ENCODE data around the gene LONP1.

LONP1 gene

DNA sequence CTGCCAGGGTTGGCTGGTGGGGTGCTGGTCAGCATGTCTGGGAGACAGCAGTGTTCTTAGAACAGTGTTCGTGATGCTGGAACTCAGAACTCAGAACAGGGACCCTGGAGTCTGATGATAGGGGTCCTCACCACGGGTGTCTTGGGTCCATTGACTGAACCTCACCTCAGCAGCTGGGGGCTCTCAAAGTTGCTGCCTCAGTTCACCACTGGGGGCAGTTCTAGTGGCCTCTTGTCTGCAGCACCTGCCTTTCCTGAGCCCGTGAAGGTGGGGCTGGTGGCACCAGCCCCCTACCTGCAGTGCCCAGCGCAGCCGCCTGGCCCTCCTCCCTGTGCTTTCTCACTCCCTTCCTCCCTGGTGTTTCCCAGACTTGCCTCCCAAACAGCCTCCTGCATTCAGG lies 68.6 kb downstream of the LONP1 start:
- in situ Hi-C loops (cut with MboI; ENCODE audit: low sequenced_read_pairs): no loop called here

DNA sequence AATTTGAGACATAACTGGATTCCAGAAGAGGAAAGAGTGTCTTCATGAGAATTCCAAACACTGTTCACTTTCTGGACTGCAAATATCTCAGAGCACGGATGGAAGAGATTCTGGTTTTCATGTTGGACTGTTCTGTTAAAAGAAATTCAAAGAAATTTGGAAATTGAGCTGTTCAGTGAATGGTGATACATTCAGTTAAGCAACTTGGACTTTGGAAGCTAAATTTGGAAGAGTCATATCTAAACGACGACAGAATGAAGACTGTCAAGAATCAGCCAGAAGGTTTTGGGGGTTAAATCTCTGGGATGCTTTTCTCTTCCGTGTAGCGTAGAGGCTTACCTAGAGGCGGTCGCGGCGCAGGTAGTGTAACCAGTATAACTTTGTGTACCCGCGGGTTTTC lies 71.5 kb downstream of the LONP1 start:
- in situ Hi-C loops (cut with MboI; ENCODE audit: low sequenced_read_pairs): no loop called here

DNA sequence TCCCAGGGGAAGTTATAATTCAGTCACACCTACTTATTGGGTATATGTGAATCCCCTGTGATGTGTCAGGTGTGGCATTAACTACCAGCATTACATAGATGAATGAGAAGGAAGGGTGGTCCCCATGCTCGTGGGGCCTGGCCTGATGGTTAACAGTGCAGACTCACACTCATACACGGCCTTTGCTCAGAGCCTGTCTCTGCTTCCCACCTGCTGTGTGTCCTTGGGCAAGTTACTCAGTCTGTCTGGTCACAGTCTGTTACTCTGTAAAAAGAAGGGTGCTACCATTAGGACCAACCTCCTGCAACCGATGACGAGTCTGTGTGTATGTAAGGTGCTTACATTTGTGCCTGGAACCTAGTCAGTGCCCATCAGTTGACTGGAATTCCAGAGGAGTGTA lies 73.2 kb downstream of the LONP1 start:
- in situ Hi-C loops (cut with MboI; ENCODE audit: low sequenced_read_pairs): no loop called here

DNA sequence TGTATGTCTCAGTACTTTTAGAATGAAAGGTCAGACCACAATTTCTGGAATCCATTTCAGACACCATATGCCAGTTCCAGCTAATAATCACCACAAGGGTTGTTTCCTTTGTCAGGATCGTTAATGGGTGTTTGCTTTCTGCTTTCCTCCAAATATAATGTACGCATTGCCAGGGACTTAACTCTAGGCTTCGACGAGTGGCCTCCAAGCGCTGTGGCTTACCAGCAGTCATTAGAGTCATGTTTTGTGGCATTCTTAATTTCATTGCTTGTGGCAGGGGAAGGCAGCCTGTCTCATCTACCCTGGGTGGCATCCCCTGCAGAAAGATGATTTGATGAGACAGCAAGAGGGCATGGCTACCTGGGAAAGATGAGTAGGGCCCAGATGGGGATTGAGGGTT lies 74.5 kb downstream of the LONP1 start:
- in situ Hi-C loops (cut with MboI; ENCODE audit: low sequenced_read_pairs): no loop called here

DNA sequence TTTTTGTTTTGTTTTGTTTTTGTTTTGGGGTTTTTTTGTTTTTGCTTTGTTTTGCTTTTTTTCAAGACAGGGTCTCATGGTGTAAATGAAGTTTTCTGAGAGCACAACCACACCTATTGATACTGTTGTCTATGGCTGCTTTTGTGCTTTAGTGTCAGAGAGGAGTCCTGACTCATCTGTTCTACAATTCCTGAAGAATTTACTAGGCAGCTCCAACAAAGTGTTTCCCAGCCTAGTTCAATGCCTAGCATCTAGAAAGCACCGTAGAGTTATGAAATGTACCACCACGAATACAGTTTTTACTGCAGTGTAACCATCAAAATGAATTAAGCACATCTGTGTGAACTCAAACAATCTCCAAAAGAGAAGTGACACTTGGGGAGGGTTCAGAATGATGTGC lies 75.9 kb downstream of the LONP1 start:
- in situ Hi-C loops (cut with MboI; ENCODE audit: low sequenced_read_pairs): no loop called here

DNA sequence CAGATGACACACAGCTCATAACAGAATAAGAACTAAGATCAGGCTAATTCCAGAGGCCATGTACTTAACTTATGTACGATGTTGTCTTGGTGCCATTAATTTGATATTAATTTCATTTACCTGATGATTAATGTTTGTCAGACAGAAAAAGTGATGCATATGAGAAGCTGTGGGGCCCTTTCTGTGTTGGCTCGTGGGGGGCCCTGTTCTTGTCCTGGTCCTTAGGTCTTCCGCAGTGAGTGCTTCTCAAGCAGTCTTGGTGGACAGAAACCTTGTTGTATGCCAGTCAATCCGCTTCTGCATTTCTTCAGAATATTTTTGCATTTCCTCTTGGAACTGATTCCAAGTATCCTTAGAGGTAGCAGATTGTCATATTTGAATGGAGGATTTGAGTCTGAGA lies 76.9 kb downstream of the LONP1 start:
- in situ Hi-C loops (cut with MboI; ENCODE audit: low sequenced_read_pairs): no loop called here

DNA sequence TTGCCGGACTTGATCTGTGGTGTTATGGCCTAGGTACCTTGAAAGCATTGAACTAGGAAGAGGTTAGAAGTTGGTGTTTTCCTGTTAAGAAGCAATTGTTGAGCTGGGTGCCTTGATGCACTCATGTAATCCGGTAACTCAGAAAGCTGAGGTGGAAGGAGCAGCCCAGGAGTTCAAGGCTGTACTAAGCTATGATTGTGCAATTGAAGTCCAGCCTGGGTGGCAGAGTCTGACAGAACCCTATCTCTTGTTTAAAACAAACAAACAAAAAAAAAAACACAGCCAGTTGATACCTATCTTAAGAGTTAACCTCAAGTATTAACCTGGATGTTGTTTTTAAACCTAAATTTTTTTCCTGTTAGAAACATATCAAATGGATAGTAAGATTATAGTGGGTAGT lies 77.7 kb downstream of the LONP1 start:
- in situ Hi-C loops (cut with MboI; ENCODE audit: low sequenced_read_pairs): no loop called here

Data from HL-60/S4 treated with retinoic acid at 250 ng/mL for 4 days and 3 days (cell line).